ENCODE results near the gene PPP6R2.

DNA sequence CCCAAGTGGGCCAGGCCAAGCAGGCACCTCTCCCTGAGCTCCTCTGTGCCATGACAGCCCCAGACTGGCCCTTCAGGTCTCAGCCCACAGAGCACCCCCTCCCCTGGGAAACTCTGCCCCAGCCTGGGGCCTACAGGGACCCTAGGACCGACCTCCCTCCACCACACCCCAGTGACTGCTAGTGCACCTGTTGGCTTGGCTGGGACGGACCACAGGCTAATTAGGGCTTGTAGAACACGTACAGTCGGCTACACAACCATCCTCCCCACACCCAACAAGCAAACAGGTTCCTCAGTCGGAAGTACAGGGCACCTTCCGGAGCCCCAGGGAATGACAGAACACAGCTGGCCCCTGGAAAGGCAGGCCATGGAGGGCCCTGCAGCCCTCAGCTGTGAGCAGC, 127.4 kb downstream of the PPP6R2 start:
- TF ChIP-seq, protein P1, sequence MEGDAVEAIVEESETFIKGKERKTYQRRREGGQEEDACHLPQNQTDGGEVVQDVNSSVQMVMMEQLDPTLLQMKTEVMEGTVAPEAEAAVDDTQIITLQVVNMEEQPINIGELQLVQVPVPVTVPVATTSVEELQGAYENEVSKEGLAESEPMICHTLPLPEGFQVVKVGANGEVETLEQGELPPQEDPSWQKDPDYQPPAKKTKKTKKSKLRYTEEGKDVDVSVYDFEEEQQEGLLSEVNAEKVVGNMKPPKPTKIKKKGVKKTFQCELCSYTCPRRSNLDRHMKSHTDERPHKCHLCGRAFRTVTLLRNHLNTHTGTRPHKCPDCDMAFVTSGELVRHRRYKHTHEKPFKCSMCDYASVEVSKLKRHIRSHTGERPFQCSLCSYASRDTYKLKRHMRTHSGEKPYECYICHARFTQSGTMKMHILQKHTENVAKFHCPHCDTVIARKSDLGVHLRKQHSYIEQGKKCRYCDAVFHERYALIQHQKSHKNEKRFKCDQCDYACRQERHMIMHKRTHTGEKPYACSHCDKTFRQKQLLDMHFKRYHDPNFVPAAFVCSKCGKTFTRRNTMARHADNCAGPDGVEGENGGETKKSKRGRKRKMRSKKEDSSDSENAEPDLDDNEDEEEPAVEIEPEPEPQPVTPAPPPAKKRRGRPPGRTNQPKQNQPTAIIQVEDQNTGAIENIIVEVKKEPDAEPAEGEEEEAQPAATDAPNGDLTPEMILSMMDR (IDR thresholded peaks at IDR 0.05; ENCODE audit: low read depth, low read length), result no peak
- TF ChIP-seq MYC (IDR thresholded peaks at IDR 0.05; ENCODE audit: low read depth, low read length), result no peak
- TF ChIP-seq, protein P2, sequence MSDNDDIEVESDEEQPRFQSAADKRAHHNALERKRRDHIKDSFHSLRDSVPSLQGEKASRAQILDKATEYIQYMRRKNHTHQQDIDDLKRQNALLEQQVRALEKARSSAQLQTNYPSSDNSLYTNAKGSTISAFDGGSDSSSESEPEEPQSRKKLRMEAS (IDR thresholded peaks at IDR 0.05; ENCODE audit: low read depth, low read length), result no peak
- TF ChIP-seq POLR2A (IDR thresholded peaks at IDR 0.05; ENCODE audit: extremely low read depth, insufficient read length), result no peak

Measured in NB4 (cell line).